GM12801 (cell line): ENCODE data around the gene TMC8.

Experiments
- TF ChIP-seq, protein P1 (sequence below): IDR thresholded peaks from one replicate; pipeline ENCODE4 v1.5.1; 2011; ENCODE audit warnings: control low read depth; ENCODE audit not compliant: insufficient read length; ENCODE audit errors: extremely low read depth

TMC8 gene, protein sequence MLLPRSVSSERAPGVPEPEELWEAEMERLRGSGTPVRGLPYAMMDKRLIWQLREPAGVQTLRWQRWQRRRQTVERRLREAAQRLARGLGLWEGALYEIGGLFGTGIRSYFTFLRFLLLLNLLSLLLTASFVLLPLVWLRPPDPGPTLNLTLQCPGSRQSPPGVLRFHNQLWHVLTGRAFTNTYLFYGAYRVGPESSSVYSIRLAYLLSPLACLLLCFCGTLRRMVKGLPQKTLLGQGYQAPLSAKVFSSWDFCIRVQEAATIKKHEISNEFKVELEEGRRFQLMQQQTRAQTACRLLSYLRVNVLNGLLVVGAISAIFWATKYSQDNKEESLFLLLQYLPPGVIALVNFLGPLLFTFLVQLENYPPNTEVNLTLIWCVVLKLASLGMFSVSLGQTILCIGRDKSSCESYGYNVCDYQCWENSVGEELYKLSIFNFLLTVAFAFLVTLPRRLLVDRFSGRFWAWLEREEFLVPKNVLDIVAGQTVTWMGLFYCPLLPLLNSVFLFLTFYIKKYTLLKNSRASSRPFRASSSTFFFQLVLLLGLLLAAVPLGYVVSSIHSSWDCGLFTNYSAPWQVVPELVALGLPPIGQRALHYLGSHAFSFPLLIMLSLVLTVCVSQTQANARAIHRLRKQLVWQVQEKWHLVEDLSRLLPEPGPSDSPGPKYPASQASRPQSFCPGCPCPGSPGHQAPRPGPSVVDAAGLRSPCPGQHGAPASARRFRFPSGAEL

DNA sequence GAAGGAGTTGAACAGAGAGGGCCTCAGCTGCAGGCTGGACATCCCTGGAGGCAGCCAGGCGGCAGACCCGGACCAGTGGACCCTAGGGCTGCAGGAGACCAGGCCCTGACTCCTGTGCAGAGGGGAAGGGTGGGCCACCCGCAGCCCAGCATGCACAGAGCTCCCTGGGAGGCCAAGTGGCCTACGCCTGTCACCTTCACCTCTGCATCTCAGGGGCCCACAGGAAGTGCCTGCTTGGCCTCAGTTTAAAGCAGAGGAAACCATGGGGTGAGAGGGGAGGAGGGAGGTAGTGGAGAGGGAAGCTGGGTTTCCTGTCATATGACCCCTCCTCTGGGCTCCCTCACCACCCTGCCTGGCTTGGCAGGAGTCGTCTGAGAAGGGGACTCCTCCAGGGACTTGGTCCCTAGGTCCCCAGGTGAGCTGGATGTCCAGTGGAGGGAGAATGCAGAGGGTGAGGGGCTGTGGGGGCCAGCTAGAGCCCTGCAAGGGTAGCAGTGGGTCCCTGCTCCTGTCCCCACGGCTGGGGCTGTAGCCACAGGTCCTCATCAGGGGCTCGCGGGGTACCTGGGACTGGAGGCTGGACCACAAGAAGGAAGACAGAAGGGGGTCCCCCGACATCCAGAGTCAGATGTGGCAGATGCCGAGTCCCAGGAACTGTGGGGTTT, at the start of gene TMC8:
TMC8 (plus strand) TSS at position 335 of the 665 bp plus-strand sequence. CDS start 818 bp downstream, outside the sequence.
- TF ChIP-seq, protein P1, sequence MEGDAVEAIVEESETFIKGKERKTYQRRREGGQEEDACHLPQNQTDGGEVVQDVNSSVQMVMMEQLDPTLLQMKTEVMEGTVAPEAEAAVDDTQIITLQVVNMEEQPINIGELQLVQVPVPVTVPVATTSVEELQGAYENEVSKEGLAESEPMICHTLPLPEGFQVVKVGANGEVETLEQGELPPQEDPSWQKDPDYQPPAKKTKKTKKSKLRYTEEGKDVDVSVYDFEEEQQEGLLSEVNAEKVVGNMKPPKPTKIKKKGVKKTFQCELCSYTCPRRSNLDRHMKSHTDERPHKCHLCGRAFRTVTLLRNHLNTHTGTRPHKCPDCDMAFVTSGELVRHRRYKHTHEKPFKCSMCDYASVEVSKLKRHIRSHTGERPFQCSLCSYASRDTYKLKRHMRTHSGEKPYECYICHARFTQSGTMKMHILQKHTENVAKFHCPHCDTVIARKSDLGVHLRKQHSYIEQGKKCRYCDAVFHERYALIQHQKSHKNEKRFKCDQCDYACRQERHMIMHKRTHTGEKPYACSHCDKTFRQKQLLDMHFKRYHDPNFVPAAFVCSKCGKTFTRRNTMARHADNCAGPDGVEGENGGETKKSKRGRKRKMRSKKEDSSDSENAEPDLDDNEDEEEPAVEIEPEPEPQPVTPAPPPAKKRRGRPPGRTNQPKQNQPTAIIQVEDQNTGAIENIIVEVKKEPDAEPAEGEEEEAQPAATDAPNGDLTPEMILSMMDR, result no peak

DNA sequence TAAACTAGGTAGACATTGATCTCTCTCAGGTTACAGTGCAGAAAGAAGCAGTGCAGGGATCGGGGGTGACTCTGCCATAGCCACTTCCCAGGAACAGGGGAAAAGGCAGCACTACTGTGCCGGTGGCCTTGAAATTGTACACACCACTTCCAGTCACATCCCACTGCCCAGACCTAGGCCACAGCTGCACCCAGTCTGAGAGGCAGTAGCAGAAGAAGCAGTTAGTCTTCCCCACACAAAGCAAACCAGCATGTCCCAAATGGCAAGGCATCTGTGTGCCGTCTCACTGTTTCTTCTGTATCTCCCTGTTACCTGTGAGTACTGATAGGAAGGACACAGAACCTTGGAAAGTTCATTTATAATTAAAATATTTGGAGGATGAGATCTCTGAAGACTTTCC, 49.0 kb upstream of the TMC8 start:
- TF ChIP-seq, protein P1, result no peak

DNA sequence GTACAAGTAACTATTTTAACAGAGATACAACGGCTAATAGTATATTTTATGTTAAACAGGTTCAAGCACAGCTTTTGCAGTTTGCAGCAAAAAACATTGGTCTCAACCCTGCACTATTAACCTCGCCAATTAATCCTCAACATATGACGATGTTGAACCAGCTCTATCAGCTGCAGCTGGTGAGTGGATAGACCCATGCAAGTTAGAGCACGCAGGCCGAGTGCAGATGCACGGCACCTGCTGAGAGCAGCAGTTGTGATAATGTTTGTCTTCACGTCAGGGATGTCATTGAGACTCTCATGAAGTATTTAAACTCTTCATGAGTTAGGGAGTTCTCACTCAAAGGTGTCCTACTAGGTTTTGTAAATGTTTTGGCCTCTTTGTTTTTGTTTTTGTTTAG, 47.6 kb upstream of the TMC8 start:
- TF ChIP-seq, protein P1, result no peak

DNA sequence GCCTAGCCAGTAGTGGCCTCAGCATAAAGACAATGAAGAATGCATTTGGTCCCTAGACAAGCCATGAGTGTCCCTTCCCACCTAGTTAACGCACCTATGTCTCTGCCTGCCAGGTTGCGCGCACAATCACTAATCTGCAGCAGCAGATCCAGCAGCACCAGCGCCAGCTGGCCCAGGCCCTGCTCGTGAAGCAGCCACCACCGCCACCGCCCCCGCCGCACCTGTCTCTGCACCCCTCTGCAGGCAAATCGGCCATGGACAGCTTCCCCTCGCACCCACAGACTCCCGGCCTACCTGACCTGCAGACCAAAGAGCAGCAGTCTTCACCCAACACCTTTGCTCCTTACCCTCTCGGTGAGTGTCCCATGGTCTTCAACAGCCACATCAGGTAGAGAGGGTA, 43.8 kb upstream of the TMC8 start:
- TF ChIP-seq, protein P1, result no peak

DNA sequence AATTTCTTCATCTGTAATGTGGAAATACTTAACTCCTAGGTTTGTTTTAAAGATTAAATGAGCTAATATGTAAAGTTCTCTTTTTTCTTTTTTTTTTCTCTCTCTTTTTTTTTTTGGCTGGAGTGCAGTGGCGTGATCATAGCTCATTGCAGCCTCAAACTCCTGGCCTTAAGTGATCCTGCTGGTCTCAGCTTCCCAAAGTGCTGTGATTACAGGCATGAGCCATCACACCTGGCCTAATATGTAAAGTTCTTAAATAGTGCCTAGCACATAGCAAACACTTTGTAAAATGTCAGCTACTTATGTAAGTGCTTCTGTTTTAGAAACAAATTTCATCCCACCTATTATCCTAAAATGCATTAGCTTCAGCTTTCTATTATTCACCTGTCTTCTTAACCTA, 42.0 kb upstream of the TMC8 start:
- TF ChIP-seq, protein P1, result no peak

DNA sequence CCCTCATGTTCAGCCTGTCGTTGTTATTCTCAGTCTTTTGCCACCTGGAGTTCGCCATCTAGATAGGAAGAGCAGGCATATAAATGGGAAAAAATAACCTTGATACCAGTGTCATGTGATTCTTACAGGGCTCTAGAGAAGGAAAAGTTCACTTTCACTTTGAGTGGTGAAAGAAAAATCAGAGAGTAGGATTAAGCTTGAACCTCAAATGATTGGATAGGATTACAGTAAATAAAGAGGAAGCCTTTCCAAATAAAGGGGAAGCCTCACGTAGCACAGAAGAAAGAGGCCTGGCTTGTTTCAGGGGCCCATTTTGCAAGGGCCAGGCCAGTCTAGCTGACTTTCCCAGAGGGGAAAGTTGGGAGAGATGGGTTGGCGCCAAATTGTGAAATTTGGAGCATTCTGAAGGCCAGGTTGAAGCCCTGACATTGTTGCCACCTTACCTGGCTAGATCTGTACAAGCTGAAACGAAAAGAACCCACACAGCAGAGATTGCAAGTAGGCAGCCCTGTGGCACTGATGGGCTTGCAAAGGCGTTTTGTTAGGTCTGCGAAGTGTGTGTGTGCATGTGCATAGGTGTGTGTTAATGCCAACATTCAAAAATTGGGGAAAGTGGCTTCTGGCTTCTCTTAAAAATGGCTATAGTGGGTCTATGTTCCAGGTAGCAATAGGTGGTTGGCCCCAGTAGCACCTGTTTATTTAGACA, 40.8 kb upstream of the TMC8 start:
- TF ChIP-seq, protein P1, result no peak
